Omental fat pad (tissue), 4 donors: Measurements from ENCODE around the gene RNASE11. TPM values are rescaled to one million over a fixed set of nuclear protein-coding genes. Genes with fewer than 3 reads are reported as not detected.

Experiments
- ATAC-seq: fragments of 150-250 bp; one replicate; pipeline ENCODE4 v1.9.1; 2016; ENCODE audit warnings: mild to moderate bottlenecking, moderate library complexity; ENCODE audit not compliant: low FRiP score
- DNase-seq: peaks from one replicate; pipeline ENCODE4 v3.0.0-alpha.2; 2019; ENCODE audit warnings: low spot score
- CTCF ChIP-seq, 3 donors: fragments of 450-650 bp; IDR thresholded peaks; one replicate each; pipeline ENCODE4 v1.5.1; 2016 to 2017; ENCODE audit warnings: antibody characterized with exemption in 3 of 3, mild to moderate bottlenecking in 3 of 3, moderate library complexity in 2 of 3
- total RNA-seq, 4 donors: library from RNA; depleted of rRNA; stranded (reverse); fragments of >200 nt; gene quantifications; one replicate each; pipeline ENCODE4 v1.1.0, GENCODE V29; 2016

RNASE11 gene
- total RNA-seq, 4 donors from 2014 or later: not detected

DNA sequence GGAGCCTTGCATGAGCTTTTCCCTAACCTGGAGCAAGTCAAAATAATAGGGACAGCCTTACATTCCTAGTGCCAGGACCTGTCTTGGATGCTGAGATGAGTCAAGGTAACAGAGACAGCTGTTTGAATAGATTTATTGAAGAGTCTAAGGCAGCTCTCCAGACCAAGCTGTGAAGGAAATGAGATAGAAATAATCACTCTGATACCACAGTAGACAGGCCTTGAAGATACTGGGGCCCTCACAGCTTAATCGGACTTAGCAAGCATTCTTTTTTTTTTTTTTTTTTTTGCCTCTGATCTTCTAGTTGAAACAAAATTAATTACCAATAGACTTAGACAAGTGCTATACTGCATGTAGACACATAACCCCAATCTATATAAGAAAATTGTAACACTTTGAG is 23.8 kb downstream of the RNASE11 start:
- TF ChIP-seq CTCF (IDR thresholded peaks at IDR 0.05): no peak
- DNase-seq (no peak), ATAC-seq (no peak)

- ATAC-seq (no peak), DNase-seq (no peak)
- no peak for TF ChIP-seq CTCF (IDR thresholded peaks at IDR 0.05)
These were observed 26.8 kb downstream of the RNASE11 start, which contains the start of gene RNASE9 for GRCh38 chr14:20560961-20561360. RNASE9 (minus strand) TSS chr14:20561047.

GRCh38 chr14:20559461-20559904 is 28.3 kb downstream of the RNASE11 start:
- no peak for ATAC-seq
- TF ChIP-seq CTCF (IDR thresholded peaks at IDR 0.05): no peak
- no peak for DNase-seq

- no peak for ATAC-seq
- no peak for DNase-seq
- TF ChIP-seq CTCF (IDR thresholded peaks at IDR 0.05): no peak
These were observed 30.6 kb downstream of the RNASE11 start for GRCh38 chr14:20557212-20557542.

DNA sequence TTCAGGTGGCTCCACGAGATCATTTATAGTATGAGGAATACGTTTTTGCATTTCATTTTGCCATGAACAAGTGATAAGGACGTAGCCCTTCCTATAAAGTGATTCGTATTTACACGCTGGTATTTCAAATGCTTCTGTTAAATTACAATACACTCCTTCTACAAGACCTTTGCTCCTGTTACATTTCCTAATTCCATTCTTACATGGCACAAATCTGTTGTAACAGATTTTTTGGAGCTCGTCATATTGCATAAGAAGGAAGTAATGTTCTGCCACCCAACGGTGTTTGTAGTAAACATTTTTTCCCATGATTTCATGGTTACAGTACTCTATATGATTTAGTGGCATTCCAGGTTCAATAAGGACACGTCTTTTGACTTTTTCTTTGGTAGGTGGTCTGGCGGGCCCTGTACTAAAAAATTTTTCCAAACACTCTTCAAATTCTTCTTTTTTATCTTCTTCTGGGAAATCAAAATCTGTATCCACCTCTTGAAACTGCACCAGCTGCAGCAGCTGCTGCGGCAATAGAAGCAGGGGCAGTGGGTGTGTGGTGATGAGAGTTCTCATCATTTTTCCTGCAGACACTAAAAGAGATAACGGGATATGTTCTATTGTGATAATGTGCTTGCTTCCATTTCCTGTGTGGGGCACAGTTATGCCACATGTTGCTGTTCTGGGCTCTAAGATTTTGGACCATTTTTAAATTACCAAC is 31.1 kb downstream of the RNASE11 start:
- TF ChIP-seq CTCF (IDR thresholded peaks at IDR 0.05): no peak
- DNase-seq: no peak
- no peak for ATAC-seq

- ATAC-seq: no peak
- no peak for TF ChIP-seq CTCF (IDR thresholded peaks at IDR 0.05)
- no peak for DNase-seq
These were observed 32.0 kb downstream of the RNASE11 start for GRCh38 chr14:20555845-20556244.

- no peak for DNase-seq
- no peak for ATAC-seq
These were observed 34.8 kb downstream of the RNASE11 start for GRCh38 chr14:20553024-20553423.

More at GRCh38 chr14:20553024-20553423, 34.8 kb downstream of the RNASE11 start:
- no peak for TF ChIP-seq CTCF (IDR thresholded peaks at IDR 0.05)
